H1 (cell line): ENCODE data around the gene GRM1.

Source experiments
- CEBPB ChIP-seq: IDR thresholded peaks from 2 replicates; pipeline ENCODE4 v1.6.1; 2012; ENCODE audit warnings: low read depth, low read length
- CTCF ChIP-seq, 3 experiments: IDR thresholded peaks; 1 replicate in 2 of 3; 2 replicates in 1 of 3; pipeline versions ENCODE4 v1.5.1 to v1.6.1; 2011; ENCODE audit warnings: low read length in 3 of 3, mild to moderate bottlenecking in 3 of 3, inconsistent platforms in 2 of 3, low read depth in 1 of 3, moderate library complexity in 1 of 3; ENCODE audit not compliant: insufficient read depth in 1 of 3; ENCODE audit errors: control extremely low read depth in 1 of 3
- EGR1 ChIP-seq: IDR thresholded peaks from 2 replicates; pipeline ENCODE4 v1.6.1; 2011; ENCODE audit warnings: low read depth, low read length, borderline replicate concordance
- HDAC6 ChIP-seq: IDR thresholded peaks from one replicate; pipeline ENCODE4 v1.7.1; 2012; ENCODE audit warnings: low read depth, mild to moderate bottlenecking, inconsistent platforms, low read length, moderate library complexity
- JUND ChIP-seq: IDR thresholded peaks from 2 replicates; pipeline ENCODE4 v1.6.1; 2011; ENCODE audit warnings: mild to moderate bottlenecking, improper control_type of control experiment, low read length
- KDM1A ChIP-seq: fragments of 200-600, 300-600 bp; sonication (generic); IDR thresholded peaks from 2 replicates; pipeline ENCODE4 v1.7.1; 2016; ENCODE audit warnings: mild to moderate bottlenecking, low read length, borderline replicate concordance
- KDM4A ChIP-seq: IDR thresholded peaks from one replicate; pipeline ENCODE4 v1.7.1; 2012; ENCODE audit warnings: low read depth, mild to moderate bottlenecking, moderate library complexity, low read length, inconsistent platforms; ENCODE audit not compliant: severe bottlenecking
- MAX ChIP-seq: IDR thresholded peaks from 2 replicates; pipeline ENCODE4 v1.6.1; 2012; ENCODE audit warnings: inconsistent platforms
- NRF1 ChIP-seq: IDR thresholded peaks from 2 replicates; pipeline ENCODE4 v1.6.1; 2011; ENCODE audit warnings: mild to moderate bottlenecking, low read depth, low read length, improper control_type of control experiment
- POLR2A ChIP-seq, 2 experiments: IDR thresholded peaks; 1 replicate in 1 of 2; 2 replicates in 1 of 2; pipeline ENCODE4 v1.6.1; 2011; ENCODE audit warnings: low read depth in 2 of 2, low read length in 2 of 2, mild to moderate bottlenecking in 2 of 2; ENCODE audit errors: control extremely low read depth in 1 of 2
- SP2 ChIP-seq: IDR thresholded peaks from 2 replicates; pipeline ENCODE4 v1.6.1; 2012; ENCODE audit warnings: mild to moderate bottlenecking, low read length, inconsistent platforms

GRCh38 chr6:146305951-146306350 is 277.1 kb downstream of the GRM1 start:
- TF ChIP-seq CTCF (IDR thresholded peaks at IDR 0.05; ENCODE audit: control extremely low read depth in 1 of 3, insufficient read depth in 1 of 3, low read depth in 1 of 3, low read length in 3 of 3) (no peak), NRF1 (no peak), CEBPB (no peak), MAX (no peak), SP2 (no peak), HDAC6 (no peak), EGR1 (no peak), POLR2A (IDR thresholded peaks at IDR 0.05; ENCODE audit: control extremely low read depth in 1 of 2, low read depth in 2 of 2, low read length in 2 of 2) (no peak), JUND (no peak), KDM4A (no peak), KDM1A (no peak)
